Measurements from ENCODE around the gene ADAMTSL3.
"Not testable (repeated sequence)": the region's sequence is repeated elsewhere in the genome, so short reads cannot be mapped to it uniquely, and the experiment has no call there.

ADAMTSL3 gene

GRCh38 chr15:83697716-83698115, 43.8 kb downstream of the ADAMTSL3 start:
- DNase-seq (ENCODE audit: low read depth in 2 of 2): no peak

- DNase-seq (ENCODE audit: low read depth in 2 of 2): no peak
Observed at GRCh38 chr15:83698294-83698693, 44.4 kb downstream of the ADAMTSL3 start.

- DNase-seq (ENCODE audit: low read depth in 2 of 2): no peak
Observed at GRCh38 chr15:83699028-83699427, 45.1 kb downstream of the ADAMTSL3 start.

GRCh38 chr15:83700082-83700481, 46.2 kb downstream of the ADAMTSL3 start:
- no peak for DNase-seq (ENCODE audit: low read depth in 2 of 2)

- not testable (repeated sequence) for DNase-seq (ENCODE audit: low read depth in 2 of 2)
Observed at GRCh38 chr15:83702314-83702713, 48.4 kb downstream of the ADAMTSL3 start.

GRCh38 chr15:83708328-83708727, 54.4 kb downstream of the ADAMTSL3 start:
- no peak for DNase-seq (ENCODE audit: low read depth in 2 of 2)

GRCh38 chr15:83709241-83709640, 55.3 kb downstream of the ADAMTSL3 start:
- DNase-seq (ENCODE audit: low read depth in 2 of 2): no peak

- DNase-seq (ENCODE audit: low read depth in 2 of 2): no peak
Observed at GRCh38 chr15:83709811-83710210, 55.9 kb downstream of the ADAMTSL3 start.

- DNase-seq (ENCODE audit: low read depth in 2 of 2): no peak
Observed at GRCh38 chr15:83710452-83710851, 56.5 kb downstream of the ADAMTSL3 start.

GRCh38 chr15:83711236-83711635, 57.3 kb downstream of the ADAMTSL3 start:
- no peak for DNase-seq (ENCODE audit: low read depth in 2 of 2)

- no peak for DNase-seq (ENCODE audit: low read depth in 2 of 2)
Observed at GRCh38 chr15:83713242-83713641, 59.3 kb downstream of the ADAMTSL3 start.

- no peak for DNase-seq (ENCODE audit: low read depth in 2 of 2)
Observed at GRCh38 chr15:83714939-83715628, 61.2 kb downstream of the ADAMTSL3 start.

- DNase-seq (ENCODE audit: low read depth in 2 of 2): no peak
Observed at GRCh38 chr15:83716605-83717004, 62.7 kb downstream of the ADAMTSL3 start.

GRCh38 chr15:83717010-83717409, 63.1 kb downstream of the ADAMTSL3 start:
- no peak for DNase-seq (ENCODE audit: low read depth in 2 of 2)

- DNase-seq (ENCODE audit: low read depth in 2 of 2): no peak
Observed at GRCh38 chr15:83720468-83720867, 66.5 kb downstream of the ADAMTSL3 start.

- DNase-seq (ENCODE audit: low read depth in 2 of 2): no peak
Observed at GRCh38 chr15:83721031-83721430, 67.1 kb downstream of the ADAMTSL3 start.

- DNase-seq (ENCODE audit: low read depth in 2 of 2): no peak
Observed at GRCh38 chr15:83721981-83722380, 68.1 kb downstream of the ADAMTSL3 start.

- no peak for DNase-seq (ENCODE audit: low read depth in 2 of 2)
Observed at GRCh38 chr15:83723216-83723615, 69.3 kb downstream of the ADAMTSL3 start.

GRCh38 chr15:83732196-83732595, 78.3 kb downstream of the ADAMTSL3 start:
- no peak for DNase-seq (ENCODE audit: low read depth in 2 of 2)

GRCh38 chr15:83732770-83733169, 78.8 kb downstream of the ADAMTSL3 start:
- no peak for DNase-seq (ENCODE audit: low read depth in 2 of 2)

GRCh38 chr15:83733206-83733605, 79.3 kb downstream of the ADAMTSL3 start:
- DNase-seq (ENCODE audit: low read depth in 2 of 2): no peak

- no peak for DNase-seq (ENCODE audit: low read depth in 2 of 2)
Observed at GRCh38 chr15:83733691-83734090, 79.8 kb downstream of the ADAMTSL3 start.

- DNase-seq (ENCODE audit: low read depth in 2 of 2): no peak
Observed at GRCh38 chr15:83734487-83734886, 80.6 kb downstream of the ADAMTSL3 start.

GRCh38 chr15:83739629-83740028, 85.7 kb downstream of the ADAMTSL3 start:
- no peak for DNase-seq (ENCODE audit: low read depth in 2 of 2)

Measured in stimulated activated CD8-positive, alpha-beta memory T cell treated with anti-CD3 and anti-CD28 coated beads, Interleukin-7, amount 100 ng/mL, for 4 hours (primary cell).